Stimulated activated CD8-positive, alpha-beta memory T cell treated with anti-CD3 and anti-CD28 coated beads, Interleukin-12 subunit alpha, Interleukin-12 subunit beta, amount 100 ng/mL, for 24 hours (primary cell): Measurements from ENCODE around the gene PTK7.

ENCODE experiments used
- DNase-seq: peaks from one replicate; pipeline ENCODE4 v3.0.0-alpha.2; 2020; ENCODE audit errors: extremely low read depth

The PTK7 gene

DNA sequence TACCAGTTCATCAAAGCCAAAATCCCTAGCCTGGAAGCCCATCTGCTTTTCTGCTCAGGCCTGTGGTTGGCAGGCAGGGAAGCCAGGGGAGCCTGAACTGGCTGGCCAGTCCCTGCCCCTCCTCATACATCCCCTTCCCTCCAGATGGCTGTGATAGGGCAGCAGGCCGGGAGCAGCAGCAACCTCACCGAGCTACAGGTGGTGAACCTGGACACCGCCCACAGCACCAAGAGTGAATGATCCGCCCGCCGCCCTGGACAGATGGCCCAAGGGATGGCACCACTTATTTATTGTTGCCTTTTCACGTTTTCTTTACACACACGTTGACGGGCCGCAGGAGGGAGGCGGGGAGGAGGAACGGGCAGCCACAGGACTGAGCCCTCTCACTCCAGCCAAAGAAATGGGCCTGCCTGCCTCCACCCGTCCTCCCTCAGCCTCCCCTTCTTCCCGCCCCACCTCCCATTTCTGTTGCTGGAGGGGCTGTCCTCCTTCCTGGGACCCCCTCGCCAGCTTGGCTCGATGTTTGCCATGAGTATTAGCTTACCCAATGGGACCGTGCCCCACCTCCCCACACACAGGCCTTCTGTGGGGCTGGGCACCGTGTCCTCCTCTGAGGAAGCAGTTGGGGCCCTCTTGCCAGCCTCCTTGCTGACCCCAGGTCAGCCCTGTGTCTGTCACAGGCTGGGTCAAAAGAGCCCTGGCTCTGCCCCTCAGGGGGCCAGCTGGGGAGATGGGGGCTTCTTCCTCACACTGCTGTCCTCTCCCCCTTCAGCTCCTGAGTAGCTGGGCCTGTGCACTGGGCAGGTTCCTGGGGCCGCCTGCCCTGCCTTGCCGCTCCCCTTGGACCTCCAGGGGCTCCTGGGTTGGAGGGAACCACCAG is 103.1 kb downstream of the PTK7 start:
- no peak for DNase-seq

DNA sequence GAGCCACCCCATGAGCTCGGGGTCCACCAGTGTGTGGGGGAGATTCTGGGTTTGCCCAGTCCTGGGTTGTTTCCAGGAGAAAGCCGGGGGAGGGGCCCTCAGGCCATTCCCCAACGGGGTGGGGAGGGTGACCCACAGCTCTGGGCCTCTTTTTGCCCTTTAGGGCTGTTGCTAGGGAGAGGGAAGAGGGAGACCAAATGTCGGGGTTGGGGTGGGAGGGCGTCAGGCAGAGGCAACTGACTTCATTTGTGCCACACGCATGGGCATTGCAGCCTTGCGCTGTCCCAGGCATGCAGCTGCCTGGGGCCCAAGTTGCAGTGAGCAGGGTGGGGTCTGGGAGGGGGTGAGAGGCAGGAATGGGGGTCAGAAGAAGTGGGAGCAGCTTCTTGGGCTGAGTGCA is 103.9 kb downstream of the PTK7 start:
- DNase-seq, result no peak

- DNase-seq, result no peak
These were observed 104.9 kb downstream of the PTK7 start for GRCh38 chr6:43180985-43181384.

- no peak for DNase-seq
These were observed 105.5 kb downstream of the PTK7 start for GRCh38 chr6:43181621-43181941.

GRCh38 chr6:43181942-43182860 is 106.1 kb downstream of the PTK7 start, which contains the start of gene CUL9:
TSS of gene CUL9 (plus strand) at chr6:43182196. CDS start at chr6:43184311, 2,115 bp downstream.
- peak; percentile 66 for DNase-seq

GRCh38 chr6:43183441-43183840 is 107.3 kb downstream of the PTK7 start:
- no peak for DNase-seq

- no peak for DNase-seq
These were observed 108.3 kb downstream of the PTK7 start for GRCh38 chr6:43184268-43184985.

- no peak for DNase-seq
These were observed 109.4 kb downstream of the PTK7 start for GRCh38 chr6:43185391-43185985.

DNA sequence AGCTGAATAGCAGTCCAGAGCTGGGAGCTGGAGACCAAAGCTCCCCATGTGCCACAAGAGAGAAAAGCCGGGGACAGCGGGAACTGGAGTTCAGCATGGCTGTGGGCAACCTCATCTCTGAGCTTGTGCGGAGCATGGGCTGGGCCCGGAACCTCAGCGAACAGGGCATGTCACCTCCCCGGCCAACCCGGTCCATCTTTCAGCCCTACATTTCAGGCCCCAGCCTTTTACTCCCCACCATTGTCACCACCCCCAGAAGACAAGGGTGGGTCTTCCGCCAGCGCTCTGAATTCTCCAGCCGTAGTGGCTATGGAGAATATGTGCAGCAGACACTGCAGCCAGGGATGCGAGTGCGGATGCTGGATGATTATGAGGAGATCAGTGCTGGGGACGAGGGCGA is 109.9 kb downstream of the PTK7 start:
- no peak for DNase-seq

GRCh38 chr6:43186706-43187105 is 110.6 kb downstream of the PTK7 start:
- no peak for DNase-seq

- DNase-seq, result no peak
These were observed 111.7 kb downstream of the PTK7 start for GRCh38 chr6:43187821-43188220.

DNA sequence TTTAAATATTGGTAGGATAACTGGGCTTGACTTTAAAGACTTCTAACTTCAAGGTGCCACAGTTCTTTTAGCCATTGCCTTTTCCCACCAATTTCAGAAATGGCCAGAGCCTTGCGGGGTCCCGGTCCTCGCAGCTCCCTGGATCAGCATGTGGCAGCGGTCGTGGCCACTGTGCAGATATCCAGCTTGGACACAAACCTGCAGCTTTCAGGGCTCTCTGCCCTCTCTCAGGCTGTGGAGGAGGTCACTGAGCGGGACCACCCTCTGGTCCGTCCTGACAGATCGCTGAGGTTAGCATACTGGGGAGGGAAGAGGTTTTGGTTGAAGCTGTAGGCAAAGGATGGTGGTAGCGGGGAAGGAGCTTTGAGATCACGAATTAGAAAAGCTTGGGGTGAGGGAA is 112.3 kb downstream of the PTK7 start:
- no peak for DNase-seq

GRCh38 chr6:43189776-43190304 is 113.7 kb downstream of the PTK7 start:
- no peak for DNase-seq

DNA sequence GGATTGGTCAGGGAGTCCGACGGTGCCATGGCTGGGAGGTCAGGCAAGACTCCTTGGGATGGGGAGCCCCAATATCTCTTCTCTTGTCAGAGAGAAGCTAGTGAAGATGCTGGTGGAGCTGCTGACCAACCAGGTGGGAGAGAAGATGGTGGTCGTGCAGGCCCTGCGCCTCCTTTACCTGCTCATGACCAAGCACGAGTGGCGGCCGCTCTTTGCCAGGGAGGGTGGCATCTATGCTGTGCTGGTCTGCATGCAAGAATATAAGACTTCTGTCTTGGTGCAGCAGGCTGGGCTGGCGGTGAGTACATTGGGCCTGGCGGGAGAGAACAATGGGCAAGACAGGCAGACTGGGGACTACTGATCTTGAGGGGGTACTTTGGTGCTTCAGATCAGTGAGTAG is 116.8 kb downstream of the PTK7 start:
- no peak for DNase-seq

GRCh38 chr6:43193929-43194328 is 117.8 kb downstream of the PTK7 start:
- no peak for DNase-seq

- DNase-seq, result no peak
These were observed 120.2 kb downstream of the PTK7 start for GRCh38 chr6:43196337-43196736.

GRCh38 chr6:43199912-43200311 is 123.8 kb downstream of the PTK7 start:
- DNase-seq, result no peak

DNA sequence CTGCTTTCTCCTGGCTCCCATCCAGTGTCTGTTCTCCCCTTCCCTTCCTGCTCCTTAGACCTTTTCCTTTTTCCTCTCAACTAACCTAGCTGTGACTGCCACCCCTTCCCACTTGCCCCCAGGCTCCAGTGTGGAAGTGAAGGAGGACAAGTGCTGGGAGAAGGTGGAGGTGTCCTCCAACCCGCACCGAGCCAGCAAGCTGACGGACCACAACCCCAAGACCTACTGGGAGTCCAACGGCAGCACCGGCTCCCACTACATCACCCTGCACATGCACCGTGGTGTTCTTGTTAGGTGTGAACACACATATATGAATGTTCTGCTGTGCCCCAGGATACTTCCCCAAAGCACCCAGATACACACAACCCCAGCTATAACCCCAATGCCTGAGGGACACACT is 124.4 kb downstream of the PTK7 start:
- DNase-seq, result no peak

GRCh38 chr6:43202451-43202850 is 126.3 kb downstream of the PTK7 start:
- no peak for DNase-seq

DNA sequence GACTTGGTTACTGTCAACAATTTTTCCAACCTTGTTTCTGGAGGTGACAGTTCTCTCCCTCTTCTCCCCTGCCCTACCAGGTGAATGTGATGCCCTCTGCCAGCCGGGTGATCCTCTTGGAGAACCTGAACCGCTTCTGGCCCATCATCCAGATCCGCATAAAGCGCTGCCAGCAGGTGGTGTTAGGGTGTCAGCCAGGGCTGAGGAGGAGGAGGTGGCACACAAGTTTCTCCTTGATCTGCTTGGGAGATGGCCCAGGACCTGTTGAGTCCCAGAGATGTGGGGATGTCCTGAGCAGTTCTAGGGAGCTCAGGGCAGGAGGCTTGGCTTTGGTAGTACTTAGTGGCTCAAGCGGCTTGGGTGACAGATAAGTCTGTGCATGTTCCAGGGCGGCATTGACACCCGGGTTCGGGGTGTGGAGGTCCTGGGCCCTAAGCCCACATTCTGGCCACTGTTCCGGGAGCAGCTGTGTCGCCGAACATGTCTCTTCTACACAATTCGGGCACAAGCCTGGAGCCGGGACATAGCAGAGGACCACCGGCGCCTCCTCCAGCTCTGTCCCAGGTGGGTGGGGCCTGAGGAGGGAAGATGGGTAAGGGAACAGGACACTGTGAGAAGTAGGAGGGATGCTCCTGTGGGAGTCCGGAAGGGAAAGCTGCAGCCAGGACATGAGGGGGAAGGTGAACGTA is 127.1 kb downstream of the PTK7 start:
- DNase-seq, result no peak

DNA sequence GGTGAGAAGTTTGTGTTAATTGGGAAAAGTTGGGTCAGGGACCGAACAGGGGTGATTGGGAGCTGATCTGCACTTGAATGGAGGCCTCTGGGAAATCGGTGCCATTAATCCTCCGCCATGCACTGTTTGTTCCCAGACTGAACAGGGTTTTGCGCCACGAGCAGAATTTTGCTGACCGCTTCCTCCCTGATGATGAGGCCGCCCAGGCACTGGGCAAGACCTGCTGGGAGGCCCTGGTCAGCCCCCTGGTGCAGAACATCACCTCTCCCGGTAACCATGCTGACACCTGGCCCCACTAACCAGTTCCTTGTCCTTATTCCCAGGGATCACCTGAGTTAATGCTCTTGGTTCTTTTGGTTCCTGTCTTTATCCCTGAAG is 127.6 kb downstream of the PTK7 start:
- DNase-seq, result no peak
